ENCODE data around the gene SPAG5.

DNA sequence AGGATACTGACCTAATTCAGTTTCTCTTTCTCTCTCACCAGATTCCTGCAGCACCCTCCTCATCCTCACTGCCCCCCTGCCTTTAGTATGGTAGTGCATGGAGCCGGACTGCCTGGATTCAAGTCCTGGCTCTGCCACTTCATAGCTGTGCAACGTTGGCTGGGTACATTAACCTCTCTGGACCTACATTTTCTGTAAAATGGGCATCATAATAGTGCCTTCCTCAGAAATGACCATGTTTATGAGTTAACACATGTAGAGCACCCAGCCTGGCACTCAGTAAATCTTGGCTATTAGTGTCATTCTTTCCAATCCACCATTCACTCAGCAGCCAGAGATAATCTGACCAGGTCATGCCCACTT is 53.7 kb downstream of the SPAG5 start:
- TF ChIP-seq, protein P1, sequence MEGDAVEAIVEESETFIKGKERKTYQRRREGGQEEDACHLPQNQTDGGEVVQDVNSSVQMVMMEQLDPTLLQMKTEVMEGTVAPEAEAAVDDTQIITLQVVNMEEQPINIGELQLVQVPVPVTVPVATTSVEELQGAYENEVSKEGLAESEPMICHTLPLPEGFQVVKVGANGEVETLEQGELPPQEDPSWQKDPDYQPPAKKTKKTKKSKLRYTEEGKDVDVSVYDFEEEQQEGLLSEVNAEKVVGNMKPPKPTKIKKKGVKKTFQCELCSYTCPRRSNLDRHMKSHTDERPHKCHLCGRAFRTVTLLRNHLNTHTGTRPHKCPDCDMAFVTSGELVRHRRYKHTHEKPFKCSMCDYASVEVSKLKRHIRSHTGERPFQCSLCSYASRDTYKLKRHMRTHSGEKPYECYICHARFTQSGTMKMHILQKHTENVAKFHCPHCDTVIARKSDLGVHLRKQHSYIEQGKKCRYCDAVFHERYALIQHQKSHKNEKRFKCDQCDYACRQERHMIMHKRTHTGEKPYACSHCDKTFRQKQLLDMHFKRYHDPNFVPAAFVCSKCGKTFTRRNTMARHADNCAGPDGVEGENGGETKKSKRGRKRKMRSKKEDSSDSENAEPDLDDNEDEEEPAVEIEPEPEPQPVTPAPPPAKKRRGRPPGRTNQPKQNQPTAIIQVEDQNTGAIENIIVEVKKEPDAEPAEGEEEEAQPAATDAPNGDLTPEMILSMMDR (IDR thresholded peaks at IDR 0.05), result no peak
- no peak for TF ChIP-seq EZH2 (IDR thresholded peaks at IDR 0.05)
